GM12878 (cell line): ENCODE data around the gene RBL2. TPM values are rescaled to one million over a fixed set of nuclear protein-coding genes. Genes with fewer than 3 reads are reported as not detected.

Experiments used
- ATAC-seq: fragments of 200-7000 bp; cut with Tn5 transposase; 3 replicates; pipeline ENCODE4 v1.9.1; 2020; ENCODE audit warnings: mild to moderate bottlenecking, moderate library complexity
- BruUV-seq: library from RNA; stranded (reverse); fragments of 400-500 nt; replicated peaks from 2 replicates; lab custom pipeline; 2021; lab: Mats Ljungman, UMichigan
- CTCF ChIA-PET: fragments of 300-600 bp; sonication (Branson Sonifier 250); formaldehyde crosslinking; extraction: SDS; loops from one replicate; lab custom pipeline; 2021; ENCODE audit warnings: inconsistent platforms; lab: Yijun Ruan, JAX
- POLR2A ChIA-PET: fragments of 350-600 bp; formaldehyde crosslinking; extraction: SDS; loops from one replicate; lab custom pipeline; 2021; ENCODE audit warnings: inconsistent platforms; lab: Charles Lee
- RAD21 ChIA-PET: fragments of 300-600 bp; sonication (Branson Sonifier 250); formaldehyde crosslinking; loops from one replicate; lab custom pipeline; 2023; ENCODE audit warnings: antibody characterized with exemption; ENCODE audit not compliant: unreplicated experiment; lab: Charles Lee
- SMC1A ChIA-PET: fragments of 300-600 bp; sonication (Branson Sonifier 250); formaldehyde crosslinking; loops from one replicate; lab custom pipeline; 2023; ENCODE audit not compliant: unreplicated experiment, uncharacterized antibody; lab: Charles Lee
- DNase-seq: peaks from one replicate; pipeline ENCODE4 v3.0.0-alpha.2; 2011; ENCODE audit warnings: low read depth, low spot score
- FAIRE-seq: peaks from 3 replicates; lab custom pipeline; 2011; peaks lifted over from hg19 to GRCh38; lab: Jason Lieb, UNC
- H2AFZ ChIP-seq: 2 replicates; pipeline ENCODE4 v1.6.0; 2011; ENCODE audit warnings: low read depth, low read length, control low read depth; ENCODE audit not compliant: control insufficient read depth
- H3K27ac ChIP-seq: 2 replicates; pipeline ENCODE4 v1.5.1; 2011; ENCODE audit warnings: control low read depth; ENCODE audit not compliant: control insufficient read depth, insufficient read depth
- H3K27me3 ChIP-seq, 2 experiments: replicated peaks in 1 of 2; 2 replicates each; pipeline versions ENCODE4 v1.6.0 to v1.6.1; 2011; ENCODE audit warnings: low read length in 1 of 2; ENCODE audit not compliant: control insufficient read depth in 2 of 2, insufficient read depth in 2 of 2
- H3K36me3 ChIP-seq, 2 experiments: 2 replicates each; pipeline ENCODE4 v1.5.1; 2011; ENCODE audit warnings: low read length in 1 of 2; ENCODE audit not compliant: control insufficient read depth in 2 of 2, insufficient read depth in 2 of 2
- H3K4me1 ChIP-seq: 2 replicates; pipeline ENCODE4 v1.6.1; 2011; ENCODE audit warnings: mild to moderate bottlenecking, low read length, moderate library complexity, mixed read lengths; ENCODE audit not compliant: control insufficient read depth, insufficient read depth
- H3K4me2 ChIP-seq: 2 replicates; pipeline ENCODE4 v1.6.0; 2011; ENCODE audit warnings: control low read depth; ENCODE audit not compliant: control insufficient read depth, insufficient read depth
- H3K4me3 ChIP-seq: fragments of 200-600 bp; sonication (generic); 2 replicates; pipeline ENCODE4 v1.5.1; 2016
- H3K79me2 ChIP-seq: 2 replicates; pipeline ENCODE4 v1.6.0; 2011; ENCODE audit warnings: low read length; ENCODE audit not compliant: control insufficient read depth, insufficient read depth
- H3K9ac ChIP-seq: 2 replicates; pipeline ENCODE4 v1.8.0; 2011; ENCODE audit warnings: low read length, control low read depth, mixed read lengths; ENCODE audit not compliant: control insufficient read depth, insufficient read depth
- H3K9me3 ChIP-seq: replicated peaks from 3 replicates; pipeline ENCODE4 v1.5.1; 2011; ENCODE audit warnings: mild to moderate bottlenecking, low read length; ENCODE audit not compliant: control insufficient read depth, insufficient read depth
- H4K20me1 ChIP-seq: 2 replicates; pipeline ENCODE4 v1.6.0; 2011; ENCODE audit not compliant: control insufficient read depth, insufficient read depth
- BACH1 ChIP-seq: fragments of 450-650 bp; IDR thresholded peaks from 2 replicates; pipeline ENCODE4 v1.6.1; 2017; ENCODE audit warnings: mild to moderate bottlenecking, borderline replicate concordance
- BMI1 ChIP-seq: fragments of 450-650 bp; IDR thresholded peaks from 2 replicates; pipeline ENCODE4 v1.6.1; 2016; ENCODE audit warnings: mild to moderate bottlenecking, moderate library complexity, borderline replicate concordance
- BRCA1 ChIP-seq: IDR thresholded peaks from 2 replicates; pipeline ENCODE4 v1.6.1; 2011; ENCODE audit warnings: low read depth, low read length, improper control_type of control experiment
- EZH2 ChIP-seq: IDR thresholded peaks from 2 replicates; pipeline ENCODE4 v1.6.1; 2012; ENCODE audit warnings: low read depth, mild to moderate bottlenecking, control low read depth, inconsistent platforms, low read length, borderline replicate concordance; ENCODE audit not compliant: control insufficient read depth
- MTA2 ChIP-seq: fragments of 450-650 bp; IDR thresholded peaks from 2 replicates; pipeline ENCODE4 v1.6.1; 2016; ENCODE audit warnings: low read depth, mild to moderate bottlenecking, moderate library complexity
- PAX5 ChIP-seq: IDR thresholded peaks from 2 replicates; pipeline ENCODE4 v1.6.1; 2011; ENCODE audit warnings: low read depth, low read length, borderline replicate concordance
- POLR2AphosphoS2 ChIP-seq: IDR thresholded peaks from 2 replicates; pipeline ENCODE4 v1.6.1; 2011; ENCODE audit warnings: low read depth, mild to moderate bottlenecking, low read length, improper control_type of control experiment, moderate library complexity
- SIN3A ChIP-seq: IDR thresholded peaks from 2 replicates; pipeline ENCODE4 v1.6.1; 2012; ENCODE audit warnings: low read depth, low read length, improper control_type of control experiment
- SMAD5 ChIP-seq: IDR thresholded peaks from 2 replicates; pipeline ENCODE4 v1.6.1; 2016; ENCODE audit warnings: antibody characterized with exemption, low read depth
- SREBF1 ChIP-seq: IDR thresholded peaks from 2 replicates; pipeline ENCODE4 v1.6.1; 2012; ENCODE audit warnings: mild to moderate bottlenecking, low read length
- TAF1 ChIP-seq: IDR thresholded peaks from 2 replicates; pipeline ENCODE4 v1.6.1; 2011; ENCODE audit warnings: mild to moderate bottlenecking, low read depth, low read length, borderline replicate concordance
- TCF3 ChIP-seq: IDR thresholded peaks from 2 replicates; pipeline ENCODE4 v1.6.1; 2012; ENCODE audit warnings: low read depth, mild to moderate bottlenecking, low read length, borderline replicate concordance; ENCODE audit not compliant: insufficient read depth
- ZNF207 ChIP-seq: fragments of 450-650 bp; IDR thresholded peaks from 2 replicates; pipeline ENCODE4 v1.6.1; 2014; ENCODE audit warnings: antibody characterized with exemption, mild to moderate bottlenecking, borderline replicate concordance
- WGBS: methylation state at CpG from one replicate; pipeline ENCODE4 v1.1.6; 2016; ENCODE audit warnings: low lambda C conversion rate; ENCODE audit not compliant: insufficient replicate concordance, insufficient coverage; ENCODE audit errors: missing lambda C conversion rate; 5-methylcytosine and 5-hydroxymethylcytosine counted together
- in situ Hi-C: fragments of 300-500 bp; cut with MboI; formaldehyde crosslinking; loops from 9 replicates; pipeline ENCODE4 v1.14.3; 2018; ENCODE audit warnings: mixed read lengths
- intact Hi-C: fragments of 100-400 bp; cut with micrococcal nuclease; formaldehyde crosslinking; loops from one replicate; pipeline ENCODE4 v1.14.2; 2022; ENCODE audit not compliant: unreplicated experiment
- polyA plus RNA-seq, 11 experiments: library from polyadenylated mRNA; depleted of rRNA in 4 of 11; unstranded in 6 of 11; stranded (reverse) in 5 of 11; fragments of >200 nt; fragmentation: Nextera tagmentation in 4 of 11; fragmentation: Illumina TruSeq in 1 of 11; extraction: Ambion mirVana in 4 of 11; extraction: Trizol in 1 of 11; gene quantifications; 1 replicate in 1 of 11; 2 replicates in 10 of 11; pipeline versions ENCODE4 v1.2.1 to v1.2.3, GENCODE V29; 2011 to 2016; ENCODE audit warnings: inconsistent platforms in 2 of 11, missing spikeins in 2 of 11, low read depth in 1 of 11
- total RNA-seq, 4 experiments: library from RNA; depleted of rRNA in 3 of 4; stranded (reverse); fragments of >200 nt in 3 of 4; fragmentation: Illumina TruSeq in 1 of 4; extraction: Trizol in 1 of 4; gene quantifications; 2 replicates each; pipeline versions ENCODE4 v1.2.1 to v1.2.3, GENCODE V29; 2013 to 2021
- TF ChIP-seq, protein P1 (sequence below): IDR thresholded peaks from 2 replicates; pipeline ENCODE4 v1.6.1; 2011; ENCODE audit warnings: borderline replicate concordance, low read depth, mild to moderate bottlenecking, moderate library complexity, mixed read lengths, low read length; ENCODE audit not compliant: insufficient read depth; ENCODE audit errors: extremely low read length

RBL2 gene
- total and polyA plus RNA-seq, 10 of the 15 experiments (the other 5 are each of a cell fraction or from before 2014, with no cell fraction given): 10.0 to 107 (median 39.0) TPM

GRCh38 chr16:53523126-53523804, 89.0 kb downstream of the RBL2 start:
- TF ChIP-seq SIN3A (no peak), BMI1 (no peak), SREBF1 (no peak), TCF3 (no peak), MTA2 (no peak), BACH1 (no peak), TAF1 (no peak), BRCA1 (no peak), ZNF207 (no peak), PAX5 (no peak), EZH2 (no peak), POLR2AphosphoS2 (no peak), SMAD5 (no peak)
- TF ChIP-seq, protein P1, sequence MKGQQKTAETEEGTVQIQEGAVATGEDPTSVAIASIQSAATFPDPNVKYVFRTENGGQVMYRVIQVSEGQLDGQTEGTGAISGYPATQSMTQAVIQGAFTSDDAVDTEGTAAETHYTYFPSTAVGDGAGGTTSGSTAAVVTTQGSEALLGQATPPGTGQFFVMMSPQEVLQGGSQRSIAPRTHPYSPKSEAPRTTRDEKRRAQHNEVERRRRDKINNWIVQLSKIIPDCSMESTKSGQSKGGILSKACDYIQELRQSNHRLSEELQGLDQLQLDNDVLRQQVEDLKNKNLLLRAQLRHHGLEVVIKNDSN: no peak
- Histone ChIP-seq H3K9me3 (no peaks in the 10 kb centered on the region), H3K27ac (no peak overlapping the region), H3K4me3 (no peak overlapping the region), H3K4me2 (no peak overlapping the region), H4K20me1 (no peaks in the 10 kb centered on the region), H3K4me1 (peaks cover 15% of the 10 kb centered on the region), H3K9ac (no peak overlapping the region), H2AFZ (no peak overlapping the region), H3K79me2 (no peaks in the 10 kb centered on the region), H3K36me3 (no peaks in the 10 kb centered on the region), H3K27me3 (no peaks in the 10 kb centered on the region)
- DNase-seq (no peak), FAIRE-seq (no peak), ATAC-seq (no peak)
- ChIA-PET RAD21 (no interaction called here), CTCF (interaction anchor here (1.0 kb wide), 1 partner anchor 10 kb away, joined by 4 read pairs; no protein-coding TSS in a partner anchor), SMC1A (interaction anchor here (1.6 kb wide), 1 partner anchor 11 kb away, joined by 4 read pairs; no protein-coding TSS in a partner anchor), POLR2A (interaction anchor here (0.5 kb wide), 1 partner anchor 9 kb away, joined by 3 read pairs; no protein-coding TSS in a partner anchor)
- intact Hi-C loops: no loop called here
- 91% methylated on average over 21 of the region's 21 CpGs for WGBS
- in situ Hi-C loops: no loop called here
- BruUV-seq: no TSS peak
